K562 (cell line): ENCODE data around the gene C1QTNF2. TPM values are rescaled to one million over a fixed set of nuclear protein-coding genes. Genes with fewer than 3 reads are reported as not detected.

Experiments used
- ATF1 ChIP-seq, 2 experiments: fragments of 450-650 bp in 1 of 2; IDR thresholded peaks; 2 replicates each; pipeline ENCODE4 v1.6.1; 2016; ENCODE audit warnings: missing compliant biosample characterization in 1 of 2, missing genetic modification characterization in 1 of 2
- CBFA2T3 ChIP-seq: fragments of 450-650 bp; IDR thresholded peaks from 2 replicates; pipeline ENCODE4 v1.6.1; 2017
- ELF1 ChIP-seq: fragments of 200-800 bp; sonication (Bioruptor generic); IDR thresholded peaks from 2 replicates; pipeline ENCODE4 v1.6.1; 2016; ENCODE audit warnings: missing genetic modification characterization, missing compliant biosample characterization
- ETS1 ChIP-seq: conservative IDR thresholded peaks from 2 replicates; pipeline ENCODE4 v1.6.1; 2011; ENCODE audit warnings: low read depth, mild to moderate bottlenecking, low read length; ENCODE audit not compliant: control insufficient read depth
- FIP1L1 ChIP-seq: fragments of 200-400 bp; formaldehyde crosslinking; IDR thresholded peaks from 2 replicates; pipeline ENCODE4 v1.6.1; 2018; ENCODE audit warnings: mild to moderate bottlenecking, low read depth, low read length; ENCODE audit not compliant: poor library complexity, severe bottlenecking
- HDAC8 ChIP-seq: fragments of 450-650 bp; IDR thresholded peaks from 2 replicates; pipeline ENCODE4 v1.6.1; 2016; ENCODE audit warnings: mild to moderate bottlenecking, missing genetic modification characterization, moderate library complexity, missing compliant biosample characterization
- PRDM10 ChIP-seq: fragments of 450-650 bp; IDR thresholded peaks from 2 replicates; pipeline ENCODE4 v1.6.1; 2018; ENCODE audit not compliant: partially characterized antibody
- PREB ChIP-seq: sonication (generic); formaldehyde crosslinking; IDR thresholded peaks from 2 replicates; pipeline ENCODE4 v1.8.1; 2023; ENCODE audit warnings: mild to moderate bottlenecking, missing genetic modification reagents
- RAD21 ChIP-seq, 2 experiments: fragments of 250-450 bp in 1 of 2; fragments of 450-650 bp in 1 of 2; sonication (Bioruptor Pico) in 1 of 2; formaldehyde crosslinking in 1 of 2; IDR thresholded peaks in 1 of 2; conservative IDR thresholded peaks in 1 of 2; 2 replicates each; pipeline versions ENCODE4 v1.4.0 to v1.8.0; 2020 to 2022; ENCODE audit warnings: mild to moderate bottlenecking in 2 of 2, moderate library complexity in 1 of 2
- YBX1 ChIP-seq: fragments of 450-650 bp; IDR thresholded peaks from 2 replicates; pipeline ENCODE4 v1.7.1; 2016; ENCODE audit warnings: mild to moderate bottlenecking
- ZNF174 ChIP-seq: fragments of 250-450 bp; sonication (Bioruptor Pico); IDR thresholded peaks from 2 replicates; pipeline ENCODE4 v1.4.0; 2020; ENCODE audit warnings: mild to moderate bottlenecking
- ZNF589 ChIP-seq: fragments of 200-800 bp; sonication (Bioruptor generic); IDR thresholded peaks from 2 replicates; pipeline ENCODE4 v1.6.1; 2016; ENCODE audit warnings: low read depth, missing genetic modification characterization, missing compliant biosample characterization
- ZNF717 ChIP-seq: fragments of 250-450 bp; sonication (Bioruptor Pico); IDR thresholded peaks from 2 replicates; pipeline ENCODE4 v1.5.0; 2021
- polyA plus RNA-seq, 8 experiments: library from polyadenylated mRNA; depleted of rRNA in 4 of 8; stranded (reverse) in 5 of 8; unstranded in 3 of 8; fragments of >200 nt; fragmentation: Nextera tagmentation in 2 of 8; fragmentation: Illumina TruSeq in 1 of 8; extraction: Ambion mirVana in 2 of 8; extraction: Trizol in 1 of 8; gene quantifications; 2 replicates each; pipeline versions ENCODE4 v1.2.1 to v1.2.3, GENCODE V29; 2011 to 2014; ENCODE audit warnings: inconsistent platforms in 1 of 8, missing spikeins in 1 of 8
- total RNA-seq, 7 experiments: library from RNA; depleted of rRNA in 6 of 7; stranded (reverse); fragments of >200 nt in 6 of 7; fragmentation: Illumina TruSeq in 2 of 7; extraction: Trizol in 2 of 7; gene quantifications; 2 replicates each; pipeline versions ENCODE4 v1.2.1 to v1.2.3, GENCODE V29; 2011 to 2021; ENCODE audit warnings: low replicate concordance in 1 of 7

The C1QTNF2 gene
- total and polyA plus RNA-seq, 9 of the 15 experiments (the other 6 are each of a cell fraction or from before 2014, with no cell fraction given), result not detected

- TF ChIP-seq PRDM10, result no peak
- TF ChIP-seq ATF1 (CRISPR knock-in tag; IDR thresholded peaks at IDR 0.05), result no peak
- TF ChIP-seq ATF1 (tag; IDR thresholded peaks at IDR 0.05), result no peak
- TF ChIP-seq ZNF717 (CRISPR knock-in tag), result no peak
- TF ChIP-seq ZNF174 (CRISPR knock-in tag), result no peak
- no peak for TF ChIP-seq FIP1L1
- TF ChIP-seq CBFA2T3, result peak; percentile 82
- no peak for TF ChIP-seq ETS1
- TF ChIP-seq HDAC8 (tag), result no peak
- TF ChIP-seq RAD21 (CRISPR knock-in tag; conservative IDR thresholded peaks at IDR 0.05 in 1 of 2, IDR thresholded peaks at IDR 0.05 in 1 of 2), result no peak
- TF ChIP-seq PREB (CRISPR knock-in tag), result no peak
- TF ChIP-seq YBX1, result no peak
- TF ChIP-seq ELF1 (tag), result no peak
- no peak for TF ChIP-seq ZNF589 (CRISPR knock-in tag)
Observed at GRCh38 chr5:160378330-160378729, 7.9 kb upstream of the C1QTNF2 start (continued).
